AG09309 (cell line): ENCODE measurements around the gene ATM.
A peak's percentile ranks its signal among the peaks of the same experiment; 100 is the strongest.

ENCODE experiments used
- DNase-seq: peaks from one replicate; pipeline ENCODE4 v3.0.0-alpha.2; 2010; ENCODE audit warnings: low read depth
- H3K4me3 ChIP-seq: 2 replicates; pipeline ENCODE4 v1.5.1; 2011; ENCODE audit warnings: mild to moderate bottlenecking, low read depth, low read length, moderate library complexity; ENCODE audit not compliant: control insufficient read depth
- TF ChIP-seq, protein P1 (sequence below): IDR thresholded peaks from 2 replicates; pipeline ENCODE4 v1.5.1; 2011; ENCODE audit warnings: mild to moderate bottlenecking, low read depth, low read length, inconsistent platforms; ENCODE audit not compliant: insufficient read depth, control insufficient read depth; ENCODE audit errors: missing control alignments

The ATM gene

DNA sequence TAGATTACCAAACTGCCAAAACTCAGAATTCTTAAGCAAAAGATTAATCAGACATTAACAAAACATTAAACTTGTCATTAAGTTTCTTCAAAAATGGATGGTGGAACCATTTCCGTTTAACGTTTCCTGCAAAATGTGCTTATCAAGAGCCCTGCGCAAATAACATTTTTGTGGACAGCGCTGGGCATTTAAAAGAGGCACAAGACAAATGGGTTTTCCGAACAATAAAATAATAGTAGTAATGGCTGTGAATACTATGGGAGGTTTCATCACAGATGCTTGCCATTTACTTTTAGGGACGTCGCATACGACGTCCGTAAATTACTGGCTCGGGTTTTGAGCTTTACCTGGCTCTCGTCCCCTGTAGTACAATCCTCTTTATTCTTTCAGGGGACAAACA is 1.5 kb upstream of the ATM start:
- TF ChIP-seq, protein P1, sequence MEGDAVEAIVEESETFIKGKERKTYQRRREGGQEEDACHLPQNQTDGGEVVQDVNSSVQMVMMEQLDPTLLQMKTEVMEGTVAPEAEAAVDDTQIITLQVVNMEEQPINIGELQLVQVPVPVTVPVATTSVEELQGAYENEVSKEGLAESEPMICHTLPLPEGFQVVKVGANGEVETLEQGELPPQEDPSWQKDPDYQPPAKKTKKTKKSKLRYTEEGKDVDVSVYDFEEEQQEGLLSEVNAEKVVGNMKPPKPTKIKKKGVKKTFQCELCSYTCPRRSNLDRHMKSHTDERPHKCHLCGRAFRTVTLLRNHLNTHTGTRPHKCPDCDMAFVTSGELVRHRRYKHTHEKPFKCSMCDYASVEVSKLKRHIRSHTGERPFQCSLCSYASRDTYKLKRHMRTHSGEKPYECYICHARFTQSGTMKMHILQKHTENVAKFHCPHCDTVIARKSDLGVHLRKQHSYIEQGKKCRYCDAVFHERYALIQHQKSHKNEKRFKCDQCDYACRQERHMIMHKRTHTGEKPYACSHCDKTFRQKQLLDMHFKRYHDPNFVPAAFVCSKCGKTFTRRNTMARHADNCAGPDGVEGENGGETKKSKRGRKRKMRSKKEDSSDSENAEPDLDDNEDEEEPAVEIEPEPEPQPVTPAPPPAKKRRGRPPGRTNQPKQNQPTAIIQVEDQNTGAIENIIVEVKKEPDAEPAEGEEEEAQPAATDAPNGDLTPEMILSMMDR = no peak
- peak overlapping the region; percentile 86 for H3K4me3 ChIP-seq
- peak; percentile 21 for DNase-seq

DNA sequence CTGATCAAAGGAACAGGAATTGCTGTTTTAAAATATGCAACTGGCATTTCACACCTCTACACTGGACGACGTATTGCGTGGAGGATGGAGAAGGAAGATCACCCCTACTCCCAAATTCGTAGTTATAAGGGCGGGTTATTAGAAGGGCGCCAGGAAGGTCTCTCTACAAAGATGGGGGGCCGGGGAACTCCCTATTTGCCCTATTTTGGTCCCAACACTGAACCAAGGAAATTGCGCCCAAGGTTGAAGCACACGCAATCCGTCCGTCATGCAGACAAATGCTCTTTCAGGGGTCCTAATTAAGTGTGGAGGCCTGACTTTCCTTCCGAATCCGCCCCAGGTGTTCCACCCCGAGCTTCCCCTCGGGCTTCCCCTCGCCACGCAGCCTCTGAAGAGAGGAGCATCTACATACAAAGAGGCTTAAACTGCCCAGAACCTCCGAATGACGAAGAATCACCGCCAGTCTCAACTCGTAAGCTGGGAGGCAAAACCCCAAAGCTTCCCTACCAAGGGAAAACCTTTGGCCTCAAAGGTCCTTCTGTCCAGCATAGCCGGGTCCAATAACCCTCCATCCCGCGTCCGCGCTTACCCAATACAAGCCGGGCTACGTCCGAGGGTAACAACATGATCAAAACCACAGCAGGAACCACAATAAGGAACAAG is 825 bp upstream of the ATM start:
- no peak for DNase-seq
- peak overlapping the region; percentile 86 for H3K4me3 ChIP-seq
- TF ChIP-seq, protein P1 = no peak

DNA sequence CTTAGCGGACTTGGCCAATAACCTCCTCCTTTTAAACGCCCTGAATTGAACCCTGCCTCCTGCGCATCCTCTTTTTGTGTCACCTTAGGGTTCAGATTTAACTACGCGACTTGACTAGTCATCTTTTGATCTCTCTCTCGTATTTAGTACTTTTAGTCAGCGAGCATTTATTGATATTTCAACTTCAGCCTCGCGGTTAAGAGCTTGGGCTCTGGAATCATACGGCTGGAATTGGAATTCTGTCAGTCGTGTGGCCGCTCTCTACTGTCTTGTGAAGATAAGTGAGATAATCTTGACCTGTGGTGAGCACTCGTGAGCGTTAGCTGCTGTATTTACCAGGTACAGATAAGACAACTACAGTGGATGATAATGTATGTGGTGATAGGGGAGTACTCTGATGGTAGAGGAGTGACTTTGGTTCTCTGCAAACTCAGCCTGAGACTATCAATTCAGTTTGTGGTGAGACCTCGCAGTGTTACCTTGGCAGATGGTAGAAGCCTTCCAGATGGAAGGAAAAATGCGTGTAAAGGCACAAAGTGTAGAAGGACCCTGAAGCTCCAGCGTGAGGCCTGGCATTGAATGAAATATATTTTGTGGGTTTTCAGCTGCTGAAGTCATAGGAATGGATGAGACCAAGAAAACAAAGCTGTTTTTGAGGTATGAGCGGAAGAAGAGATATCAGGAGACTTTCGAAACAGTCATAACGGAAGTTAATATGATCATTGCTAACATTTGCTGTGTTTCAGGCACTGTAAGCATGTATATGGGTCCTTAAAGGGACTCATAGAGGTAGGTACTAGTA is 682 bp downstream of the ATM start:
- no peak for DNase-seq
- TF ChIP-seq, protein P1 = no peak
- peak overlapping the region; percentile 68 for H3K4me3 ChIP-seq

DNA sequence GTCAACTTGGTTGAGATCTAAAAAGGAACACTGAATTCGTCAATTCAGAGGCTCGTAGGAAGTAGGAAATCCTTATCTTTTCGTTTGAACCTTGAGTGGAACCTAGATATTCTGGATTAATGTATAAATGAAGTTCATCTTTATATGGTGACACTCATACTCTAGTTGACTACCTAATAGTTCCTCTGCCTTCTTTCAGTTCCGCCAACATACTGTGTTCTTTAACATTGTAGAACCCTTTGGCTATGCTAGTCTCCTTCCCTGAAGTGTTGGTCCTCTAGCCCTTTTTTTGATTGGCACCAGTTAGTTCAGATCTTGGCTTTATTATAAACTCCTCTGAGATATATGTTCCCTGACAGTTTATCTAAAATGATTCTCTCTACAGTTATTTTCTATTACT is 1.5 kb downstream of the ATM start:
- H3K4me3 ChIP-seq = peak overlapping the region; percentile 68
- TF ChIP-seq, protein P1 = no peak
- DNase-seq = no peak

DNA sequence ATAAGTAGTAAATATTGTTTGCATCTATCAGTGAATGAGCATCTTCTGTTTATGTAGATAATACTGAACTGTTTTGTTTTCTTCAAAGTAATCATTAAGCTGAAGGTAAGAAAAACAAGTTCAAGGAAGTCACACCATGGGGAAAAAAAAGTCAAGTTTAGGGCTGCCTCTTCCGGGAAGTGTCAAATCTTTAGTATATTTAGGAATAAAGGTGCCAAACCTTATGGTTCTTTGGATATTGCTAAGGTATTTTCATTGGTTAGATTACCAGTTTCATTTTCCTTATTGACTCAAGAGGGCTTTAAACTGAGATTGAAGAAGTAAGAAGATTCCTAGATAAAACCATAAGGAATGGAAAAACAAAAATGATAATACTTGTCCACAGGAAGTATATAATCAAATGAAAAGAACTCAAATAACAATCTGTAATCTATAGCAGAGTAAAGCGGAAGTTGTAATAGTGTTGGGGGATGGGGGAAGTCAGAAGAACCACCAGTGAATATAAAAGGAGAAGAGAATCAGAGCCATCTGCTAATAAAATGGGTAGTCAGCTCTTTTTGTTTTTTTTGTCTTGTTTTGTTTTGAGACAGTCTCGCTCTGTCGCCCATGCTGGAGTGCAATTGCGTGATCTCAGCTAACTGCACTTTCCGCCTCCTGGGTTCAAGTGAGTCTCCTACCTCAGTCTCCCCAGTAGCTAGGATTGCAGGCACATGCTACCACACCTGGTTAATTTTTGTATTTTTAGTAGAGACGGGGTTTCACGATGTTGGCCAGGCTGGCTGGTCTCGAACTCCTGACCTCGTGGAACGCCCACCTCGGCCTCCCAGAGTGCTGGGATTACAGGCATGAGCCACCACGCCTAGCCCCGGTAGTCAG is 2.3 kb downstream of the ATM start:
- no peak for DNase-seq
- TF ChIP-seq, protein P1 = no peak
- no peak overlapping the region for H3K4me3 ChIP-seq

DNA sequence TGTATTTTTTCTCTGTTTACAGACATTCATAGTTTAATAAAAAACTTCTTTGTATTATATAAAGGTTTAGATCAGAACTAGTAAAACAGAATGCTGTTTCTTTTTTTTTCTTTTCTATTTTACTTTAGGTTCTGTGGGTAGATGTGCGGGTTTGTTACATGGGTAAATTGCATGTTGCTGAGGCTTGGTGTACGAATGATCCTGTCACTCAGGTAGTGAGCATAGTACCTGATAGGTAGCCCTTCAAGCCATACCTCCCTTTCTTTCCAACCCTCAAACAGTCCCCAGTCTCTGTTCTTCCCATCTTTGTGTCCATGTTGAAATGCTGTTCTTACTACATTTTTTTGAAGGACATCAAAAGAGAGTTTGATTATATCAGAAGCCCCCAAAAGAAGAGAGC is 3.2 kb downstream of the ATM start:
- TF ChIP-seq, protein P1 = no peak
- DNase-seq = no peak
- H3K4me3 ChIP-seq = no peak overlapping the region
